GM12878 (cell line): ENCODE data around the gene DUSP7. TPM values are rescaled to one million over a fixed set of nuclear protein-coding genes. Genes with fewer than 3 reads are reported as not detected.

Experiments used
- ATAC-seq: fragments of 200-7000 bp; cut with Tn5 transposase; 3 replicates; pipeline ENCODE4 v1.9.1; 2020; ENCODE audit warnings: mild to moderate bottlenecking, moderate library complexity
- BruUV-seq: library from RNA; stranded (reverse); fragments of 400-500 nt; replicated peaks from 2 replicates; lab custom pipeline; 2021; lab: Mats Ljungman, UMichigan
- CTCF ChIA-PET: fragments of 300-600 bp; sonication (Branson Sonifier 250); formaldehyde crosslinking; extraction: SDS; loops from one replicate; lab custom pipeline; 2021; ENCODE audit warnings: inconsistent platforms; lab: Yijun Ruan, JAX
- POLR2A ChIA-PET: fragments of 350-600 bp; formaldehyde crosslinking; extraction: SDS; loops from one replicate; lab custom pipeline; 2021; ENCODE audit warnings: inconsistent platforms; lab: Charles Lee
- RAD21 ChIA-PET: fragments of 300-600 bp; sonication (Branson Sonifier 250); formaldehyde crosslinking; loops from one replicate; lab custom pipeline; 2023; ENCODE audit warnings: antibody characterized with exemption; ENCODE audit not compliant: unreplicated experiment; lab: Charles Lee
- SMC1A ChIA-PET: fragments of 300-600 bp; sonication (Branson Sonifier 250); formaldehyde crosslinking; loops from one replicate; lab custom pipeline; 2023; ENCODE audit not compliant: unreplicated experiment, uncharacterized antibody; lab: Charles Lee
- DNase-seq: peaks from one replicate; pipeline ENCODE4 v3.0.0-alpha.2; 2011; ENCODE audit warnings: low read depth, low spot score
- FAIRE-seq: peaks from 3 replicates; lab custom pipeline; 2011; peaks lifted over from hg19 to GRCh38; lab: Jason Lieb, UNC
- H2AFZ ChIP-seq: 2 replicates; pipeline ENCODE4 v1.6.0; 2011; ENCODE audit warnings: low read depth, low read length, control low read depth; ENCODE audit not compliant: control insufficient read depth
- H3K27ac ChIP-seq: 2 replicates; pipeline ENCODE4 v1.5.1; 2011; ENCODE audit warnings: control low read depth; ENCODE audit not compliant: control insufficient read depth, insufficient read depth
- H3K27me3 ChIP-seq, 2 experiments: replicated peaks in 1 of 2; 2 replicates each; pipeline versions ENCODE4 v1.6.0 to v1.6.1; 2011; ENCODE audit warnings: low read length in 1 of 2; ENCODE audit not compliant: control insufficient read depth in 2 of 2, insufficient read depth in 2 of 2
- H3K36me3 ChIP-seq, 2 experiments: 2 replicates each; pipeline ENCODE4 v1.5.1; 2011; ENCODE audit warnings: low read length in 1 of 2; ENCODE audit not compliant: control insufficient read depth in 2 of 2, insufficient read depth in 2 of 2
- H3K4me1 ChIP-seq: 2 replicates; pipeline ENCODE4 v1.6.1; 2011; ENCODE audit warnings: mild to moderate bottlenecking, low read length, moderate library complexity, mixed read lengths; ENCODE audit not compliant: control insufficient read depth, insufficient read depth
- H3K4me2 ChIP-seq: 2 replicates; pipeline ENCODE4 v1.6.0; 2011; ENCODE audit warnings: control low read depth; ENCODE audit not compliant: control insufficient read depth, insufficient read depth
- H3K4me3 ChIP-seq: fragments of 200-600 bp; sonication (generic); 2 replicates; pipeline ENCODE4 v1.5.1; 2016
- H3K79me2 ChIP-seq: 2 replicates; pipeline ENCODE4 v1.6.0; 2011; ENCODE audit warnings: low read length; ENCODE audit not compliant: control insufficient read depth, insufficient read depth
- H3K9ac ChIP-seq: 2 replicates; pipeline ENCODE4 v1.8.0; 2011; ENCODE audit warnings: low read length, control low read depth, mixed read lengths; ENCODE audit not compliant: control insufficient read depth, insufficient read depth
- H3K9me3 ChIP-seq: replicated peaks from 3 replicates; pipeline ENCODE4 v1.5.1; 2011; ENCODE audit warnings: mild to moderate bottlenecking, low read length; ENCODE audit not compliant: control insufficient read depth, insufficient read depth
- H4K20me1 ChIP-seq: 2 replicates; pipeline ENCODE4 v1.6.0; 2011; ENCODE audit not compliant: control insufficient read depth, insufficient read depth
- BCLAF1 ChIP-seq: fragments of 450-650 bp; IDR thresholded peaks from 2 replicates; pipeline ENCODE4 v1.6.1; 2017; ENCODE audit warnings: antibody characterized with exemption, mild to moderate bottlenecking, moderate library complexity
- EZH2 ChIP-seq: IDR thresholded peaks from 2 replicates; pipeline ENCODE4 v1.6.1; 2012; ENCODE audit warnings: low read depth, mild to moderate bottlenecking, control low read depth, inconsistent platforms, low read length, borderline replicate concordance; ENCODE audit not compliant: control insufficient read depth
- GABPA ChIP-seq: IDR thresholded peaks from 2 replicates; pipeline ENCODE4 v1.6.1; 2014; ENCODE audit warnings: antibody characterized with exemption, low read depth, mild to moderate bottlenecking, inconsistent platforms
- HCFC1 ChIP-seq: fragments of 150-350 bp; IDR thresholded peaks from 2 replicates; pipeline ENCODE4 v1.6.1; 2014; ENCODE audit warnings: low read length
- IRF4 ChIP-seq: IDR thresholded peaks from 2 replicates; pipeline ENCODE4 v1.6.1; 2011; ENCODE audit warnings: low read depth, low read length
- MTA2 ChIP-seq: fragments of 450-650 bp; IDR thresholded peaks from 2 replicates; pipeline ENCODE4 v1.6.1; 2016; ENCODE audit warnings: low read depth, mild to moderate bottlenecking, moderate library complexity
- MTA3 ChIP-seq: IDR thresholded peaks from 2 replicates; pipeline ENCODE4 v1.6.1; 2012; ENCODE audit warnings: low read length, inconsistent platforms, borderline replicate concordance
- RFX5 ChIP-seq: IDR thresholded peaks from 2 replicates; pipeline ENCODE4 v1.6.1; 2011; ENCODE audit warnings: low read depth, low read length, improper control_type of control experiment
- ZBTB11 ChIP-seq: fragments of 450-650 bp; formaldehyde crosslinking; IDR thresholded peaks from 2 replicates; pipeline ENCODE4 v1.5.0; 2022; ENCODE audit warnings: mild to moderate bottlenecking, missing genetic modification characterization
- WGBS: methylation state at CpG from one replicate; pipeline ENCODE4 v1.1.6; 2016; ENCODE audit warnings: low lambda C conversion rate; ENCODE audit not compliant: insufficient replicate concordance, insufficient coverage; ENCODE audit errors: missing lambda C conversion rate; 5-methylcytosine and 5-hydroxymethylcytosine counted together
- in situ Hi-C: fragments of 300-500 bp; cut with MboI; formaldehyde crosslinking; loops from 9 replicates; pipeline ENCODE4 v1.14.3; 2018; ENCODE audit warnings: mixed read lengths
- intact Hi-C: fragments of 100-400 bp; cut with micrococcal nuclease; formaldehyde crosslinking; loops from one replicate; pipeline ENCODE4 v1.14.2; 2022; ENCODE audit not compliant: unreplicated experiment
- polyA plus RNA-seq, 11 experiments: library from polyadenylated mRNA; depleted of rRNA in 4 of 11; unstranded in 6 of 11; stranded (reverse) in 5 of 11; fragments of >200 nt; fragmentation: Nextera tagmentation in 4 of 11; fragmentation: Illumina TruSeq in 1 of 11; extraction: Ambion mirVana in 4 of 11; extraction: Trizol in 1 of 11; gene quantifications; 1 replicate in 1 of 11; 2 replicates in 10 of 11; pipeline versions ENCODE4 v1.2.1 to v1.2.3, GENCODE V29; 2011 to 2016; ENCODE audit warnings: inconsistent platforms in 2 of 11, missing spikeins in 2 of 11, low read depth in 1 of 11
- total RNA-seq, 4 experiments: library from RNA; depleted of rRNA in 3 of 4; stranded (reverse); fragments of >200 nt in 3 of 4; fragmentation: Illumina TruSeq in 1 of 4; extraction: Trizol in 1 of 4; gene quantifications; 2 replicates each; pipeline versions ENCODE4 v1.2.1 to v1.2.3, GENCODE V29; 2013 to 2021
- TF ChIP-seq, protein P1 (sequence below): fragments of 450-650 bp; IDR thresholded peaks from 2 replicates; pipeline ENCODE4 v1.6.1; 2016; ENCODE audit warnings: mild to moderate bottlenecking
- TF ChIP-seq, protein P2 (sequence below): IDR thresholded peaks from 2 replicates; pipeline ENCODE4 v1.6.1; 2012; ENCODE audit warnings: low read depth, low read length, improper control_type of control experiment

Gene DUSP7
- total and polyA plus RNA-seq, 10 of the 15 experiments (the other 5 are each of a cell fraction or from before 2014, with no cell fraction given) = 0.73 to 17.0 (median 7.9) TPM

GRCh38 chr3:52092271-52092660 is 35.9 kb upstream of the DUSP7 start (continued):
- TF ChIP-seq ZBTB11 (CRISPR knock-in tag) (no peak), MTA2 (no peak), EZH2 (no peak), RFX5 (no peak), HCFC1 (no peak), GABPA (no peak)
- TF ChIP-seq, all 136 proteins: peak for 0

DNA sequence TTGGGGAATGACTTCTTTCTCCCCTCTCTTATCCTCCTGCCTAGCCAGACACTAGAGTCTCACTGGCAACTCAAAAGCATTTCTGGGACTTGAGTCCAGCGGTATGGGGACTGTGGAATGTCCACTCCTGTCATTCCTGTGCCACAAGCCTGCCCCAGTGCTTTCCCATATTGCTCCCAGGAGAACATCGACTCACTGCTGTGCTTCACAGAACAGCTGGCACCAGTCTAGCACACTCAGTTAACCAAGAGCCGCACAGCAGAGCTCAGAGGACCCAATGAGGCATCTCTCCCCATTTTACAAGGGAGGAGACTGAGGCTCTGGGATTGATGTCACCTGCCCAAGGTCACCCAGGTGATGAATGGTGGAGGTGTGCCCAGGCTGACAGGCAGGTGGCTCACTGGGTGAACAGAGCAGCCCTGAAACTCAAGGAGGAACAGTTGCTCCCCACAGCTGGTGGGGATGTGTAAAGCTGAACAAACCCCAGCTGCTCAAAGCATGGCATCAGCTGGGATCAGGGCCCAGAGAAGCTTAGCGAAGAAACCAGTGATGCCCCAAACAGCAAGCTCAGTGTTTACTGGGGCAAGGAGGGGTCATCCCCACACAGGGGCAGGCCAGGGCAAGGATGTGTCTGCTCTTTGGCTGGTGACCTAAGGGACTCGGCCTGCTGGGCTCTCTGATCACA is 35.4 kb upstream of the DUSP7 start:
- Histone ChIP-seq H4K20me1 (no peaks in the 10 kb centered on the region), H3K4me1 (peaks cover 14% of the 10 kb centered on the region), H3K79me2 (no peaks in the 10 kb centered on the region), H3K36me3 (peaks cover 0 to 10% of the 10 kb centered on the region in 2 experiments; a peak in 3 of 4 replicates), H3K27me3 (no peaks in the 10 kb centered on the region), H3K9ac (no peak overlapping the region), H3K27ac (no peak overlapping the region), H3K9me3 (no peaks in the 10 kb centered on the region), H3K4me3 (no peak overlapping the region), H3K4me2 (no peak overlapping the region), H2AFZ (no peak overlapping the region)
- ChIA-PET CTCF (interaction anchor here (1.0 to 1.7 kb wide), 2 partner anchors 39 to 88 kb away, joined by 3 to 4 read pairs; no protein-coding TSS in a partner anchor), SMC1A (interaction anchor here (1.3 kb wide), 1 partner anchor 28 kb away, joined by 4 read pairs; no protein-coding TSS in a partner anchor), POLR2A (no interaction called here), RAD21 (interaction anchor here (0.6 to 0.7 kb wide), 2 partner anchors 88 to 242 kb away, joined by 3 read pairs; no protein-coding TSS in a partner anchor)
- WGBS = 50% methylated on average over 5 of the region's 5 CpGs
- no TSS peak for BruUV-seq
- DNase-seq (no peak), FAIRE-seq (no peak), ATAC-seq (no peak)
- in situ Hi-C loops = no loop called here
- intact Hi-C loops = no loop called here
- TF ChIP-seq MTA3 (no peak), BCLAF1 (no peak), IRF4 (no peak)
- TF ChIP-seq, protein P1, sequence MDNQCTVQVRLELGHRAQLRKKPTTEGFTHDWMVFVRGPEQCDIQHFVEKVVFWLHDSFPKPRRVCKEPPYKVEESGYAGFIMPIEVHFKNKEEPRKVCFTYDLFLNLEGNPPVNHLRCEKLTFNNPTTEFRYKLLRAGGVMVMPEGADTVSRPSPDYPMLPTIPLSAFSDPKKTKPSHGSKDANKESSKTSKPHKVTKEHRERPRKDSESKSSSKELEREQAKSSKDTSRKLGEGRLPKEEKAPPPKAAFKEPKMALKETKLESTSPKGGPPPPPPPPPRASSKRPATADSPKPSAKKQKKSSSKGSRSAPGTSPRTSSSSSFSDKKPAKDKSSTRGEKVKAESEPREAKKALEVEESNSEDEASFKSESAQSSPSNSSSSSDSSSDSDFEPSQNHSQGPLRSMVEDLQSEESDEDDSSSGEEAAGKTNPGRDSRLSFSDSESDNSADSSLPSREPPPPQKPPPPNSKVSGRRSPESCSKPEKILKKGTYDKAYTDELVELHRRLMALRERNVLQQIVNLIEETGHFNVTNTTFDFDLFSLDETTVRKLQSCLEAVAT = no peak
- TF ChIP-seq, protein P2, sequence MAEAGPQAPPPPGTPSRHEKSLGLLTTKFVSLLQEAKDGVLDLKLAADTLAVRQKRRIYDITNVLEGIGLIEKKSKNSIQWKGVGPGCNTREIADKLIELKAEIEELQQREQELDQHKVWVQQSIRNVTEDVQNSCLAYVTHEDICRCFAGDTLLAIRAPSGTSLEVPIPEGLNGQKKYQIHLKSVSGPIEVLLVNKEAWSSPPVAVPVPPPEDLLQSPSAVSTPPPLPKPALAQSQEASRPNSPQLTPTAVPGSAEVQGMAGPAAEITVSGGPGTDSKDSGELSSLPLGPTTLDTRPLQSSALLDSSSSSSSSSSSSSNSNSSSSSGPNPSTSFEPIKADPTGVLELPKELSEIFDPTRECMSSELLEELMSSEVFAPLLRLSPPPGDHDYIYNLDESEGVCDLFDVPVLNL = no peak
